GM21423 (cell line): ENCODE measurements around the gene NBPF14.
"Not testable (repeated sequence)": the region's sequence is repeated elsewhere in the genome, so short reads cannot be mapped to it uniquely, and the experiment has no call there.

Experiments
- ATAC-seq: cut with Tn5 transposase; IDR thresholded peaks from one replicate; pipeline ENCODE4 v1.9.1; 2021; ENCODE audit warnings: mild to moderate bottlenecking, moderate library complexity; ENCODE audit not compliant: unreplicated experiment

Gene NBPF14

DNA sequence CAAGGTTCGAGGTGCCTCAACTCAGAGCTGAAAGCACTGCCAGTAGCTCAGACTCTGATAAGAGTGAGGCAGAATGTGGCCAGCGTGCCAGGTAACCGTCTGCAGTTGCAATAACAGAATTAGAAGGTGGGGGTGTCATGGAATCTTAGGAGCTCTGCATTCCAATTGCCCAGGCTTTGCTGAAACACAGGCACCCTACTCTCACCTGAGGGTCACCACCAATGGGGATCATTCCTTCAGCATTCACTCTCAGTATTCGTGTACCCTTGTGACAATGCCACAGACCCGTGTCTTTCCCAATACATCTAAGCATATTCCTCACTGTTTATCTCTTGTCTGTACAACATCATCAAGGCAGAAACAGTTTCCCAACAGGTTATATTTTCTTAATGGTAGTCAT is at the start of gene NBPF14:
TSS of gene NBPF14 (minus strand) at position 101 of the 400 bp plus-strand sequence. CDS start 294 bp downstream, outside the sequence.
- ATAC-seq: not testable (repeated sequence)

GRCh38 chr1:148625451-148625850 is 29.6 kb upstream of the NBPF14 start:
- not testable (repeated sequence) for ATAC-seq

- not testable (repeated sequence) for ATAC-seq
Observed at GRCh38 chr1:148618216-148618615, 22.4 kb upstream of the NBPF14 start.

DNA sequence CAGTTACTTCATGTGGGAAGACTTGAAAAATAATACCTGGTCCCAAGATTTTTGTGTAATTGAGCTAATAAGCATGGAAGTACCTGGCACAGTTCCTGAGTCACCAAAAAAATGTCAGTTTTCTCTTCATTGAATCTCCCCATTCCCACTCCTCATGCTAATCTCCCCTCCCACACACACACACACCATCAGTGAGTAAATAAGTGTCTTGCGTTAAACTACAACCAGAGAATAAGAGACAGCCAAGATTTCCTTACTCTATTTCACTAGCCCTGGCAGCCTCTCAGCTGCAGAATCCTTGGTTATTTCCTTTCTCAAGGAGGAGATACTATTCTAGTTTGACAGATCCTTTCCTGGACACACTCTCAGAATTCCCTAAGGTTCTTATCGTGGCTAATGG is 9.5 kb upstream of the NBPF14 start:
- not testable (repeated sequence) for ATAC-seq

- ATAC-seq: not testable (repeated sequence)
Observed at GRCh38 chr1:148595360-148595759, 451 bp downstream of the NBPF14 start.

- not testable (repeated sequence) for ATAC-seq
Observed at GRCh38 chr1:148591098-148591497, 4.7 kb downstream of the NBPF14 start.

- not testable (repeated sequence) for ATAC-seq
Observed at GRCh38 chr1:148532158-148532557, 63.7 kb downstream of the NBPF14 start.

- ATAC-seq: not testable (repeated sequence)
Observed at GRCh38 chr1:148529101-148529567, 66.7 kb downstream of the NBPF14 start.

GRCh38 chr1:148528591-148528990 is 67.2 kb downstream of the NBPF14 start:
- ATAC-seq: not testable (repeated sequence)

DNA sequence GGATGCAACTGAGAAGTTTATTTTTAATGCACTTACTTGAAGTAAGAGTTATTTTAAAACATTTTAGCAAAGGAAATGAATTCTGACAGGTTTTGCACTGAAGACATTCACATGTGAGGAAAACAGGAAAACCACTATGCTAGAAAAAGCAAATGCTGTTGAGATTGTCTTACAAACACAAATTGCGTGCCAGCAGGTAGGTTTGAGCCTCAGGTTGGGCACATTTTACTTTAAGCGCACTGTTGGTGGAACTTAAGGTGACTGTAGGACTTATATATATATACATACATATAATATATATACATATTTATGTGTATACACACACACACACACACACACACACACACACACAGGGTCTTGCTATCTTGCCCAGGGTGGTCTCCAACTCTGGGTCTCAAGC is 69.2 kb downstream of the NBPF14 start:
- not testable (repeated sequence) for ATAC-seq

- peak; percentile 14 for ATAC-seq
Observed at GRCh38 chr1:148523205-148524144, 72.3 kb downstream of the NBPF14 start.

DNA sequence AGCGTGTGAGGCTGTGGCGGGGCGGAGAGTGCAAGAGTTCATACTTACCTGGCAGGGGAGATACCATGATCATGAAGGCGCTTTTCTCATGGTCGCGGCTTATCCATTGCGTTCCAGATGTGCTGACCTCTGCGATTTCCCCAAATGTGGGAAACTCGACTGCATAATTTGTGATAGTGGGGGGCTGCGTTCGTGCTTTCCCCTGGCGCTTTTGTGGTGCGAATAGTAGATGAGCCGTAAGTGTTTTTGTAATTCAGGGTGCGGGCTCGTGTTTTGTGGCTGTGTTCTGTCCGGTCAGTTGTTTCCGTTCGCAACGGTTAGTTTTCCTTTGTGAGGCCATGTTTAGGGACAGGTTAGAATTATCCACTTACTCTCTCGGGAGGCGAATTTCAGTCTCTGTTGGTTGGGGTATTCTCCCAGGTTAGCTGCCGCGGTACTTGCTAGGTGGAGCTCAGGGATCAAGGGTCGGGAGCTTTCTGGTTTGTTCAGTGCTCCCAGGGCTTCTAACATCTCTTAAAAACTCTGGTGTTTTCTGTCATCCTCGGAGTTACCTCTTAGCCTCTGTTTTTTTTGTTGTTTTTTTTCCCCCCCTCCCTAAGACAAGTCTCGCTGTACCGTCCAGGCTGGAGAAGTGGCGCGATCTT is 73.1 kb downstream of the NBPF14 start:
- peak; percentile 72 for ATAC-seq

GRCh38 chr1:148522072-148522471 is 73.7 kb downstream of the NBPF14 start:
- ATAC-seq: peak; percentile 48

- ATAC-seq: not testable (repeated sequence)
Observed at GRCh38 chr1:148514310-148514709, 81.5 kb downstream of the NBPF14 start.

- ATAC-seq: not testable (repeated sequence)
Observed at GRCh38 chr1:148512571-148513184, 83.1 kb downstream of the NBPF14 start.

GRCh38 chr1:148493933-148494332 is 101.9 kb downstream of the NBPF14 start:
- ATAC-seq: not testable (repeated sequence)

GRCh38 chr1:148483029-148483428 is 112.8 kb downstream of the NBPF14 start, which contains the start of gene PPIAL4G:
Gene PPIAL4G (minus strand): TSS chr1:148483302. CDS start chr1:148483252, 50 bp downstream.
- not testable (repeated sequence) for ATAC-seq
